WTC11 (cell line): ENCODE data around the gene OPCML. TPM values are rescaled to one million over a fixed set of nuclear protein-coding genes. Genes with fewer than 3 reads are reported as not detected.

Experiments
- ATAC-seq: fragments of 200-7000 bp; cut with Tn5 transposase; 2 replicates; pipeline ENCODE4 v1.10.0; 2021; ENCODE audit warnings: mild to moderate bottlenecking, moderate library complexity
- CTCF ChIA-PET: fragments of 300-600 bp; sonication (Branson Sonifier 250); formaldehyde crosslinking; loops from one replicate; lab custom pipeline; 2021; ENCODE audit warnings: antibody characterized with exemption; lab: Charles Lee
- POLR2A ChIA-PET: fragments of 350-600 bp; sonication (Branson Sonifier 250); formaldehyde crosslinking; loops from one replicate; lab custom pipeline; 2021; ENCODE audit warnings: antibody characterized with exemption; lab: Charles Lee
- DNase-seq: peaks from one replicate; pipeline ENCODE4 v3.0.0; 2021; ENCODE audit warnings: low spot score
- H3K27ac Mint-ChIP-seq: 2 replicates; pipeline ENCODE4 v1.8.0; 2021; ENCODE audit warnings: mixed read lengths
- H3K27me3 Mint-ChIP-seq: 2 replicates; pipeline ENCODE4 v1.8.0; 2021; ENCODE audit warnings: low read depth, mild to moderate bottlenecking, moderate library complexity, mixed read lengths
- H3K36me3 Mint-ChIP-seq: 2 replicates; pipeline ENCODE4 v1.8.0; 2021; ENCODE audit warnings: mixed read lengths
- H3K4me1 Mint-ChIP-seq: 2 replicates; pipeline ENCODE4 v1.8.0; 2022; ENCODE audit warnings: mixed read lengths
- H3K4me3 Mint-ChIP-seq: 2 replicates; pipeline ENCODE4 v1.8.0; 2021; ENCODE audit warnings: mild to moderate bottlenecking, moderate library complexity, mixed read lengths
- H3K9me3 Mint-ChIP-seq: 2 replicates; pipeline ENCODE4 v1.8.0; 2021; ENCODE audit warnings: mixed read lengths
- ATF3 ChIP-seq: sonication (generic); formaldehyde crosslinking; conservative IDR thresholded peaks from 2 replicates; pipeline ENCODE4 v1.8.1; 2022; ENCODE audit warnings: mild to moderate bottlenecking, missing genetic modification reagents
- ATF6 ChIP-seq: sonication (generic); formaldehyde crosslinking; IDR thresholded peaks from 2 replicates; pipeline ENCODE4 v1.8.1; 2023; ENCODE audit warnings: mild to moderate bottlenecking, missing genetic modification reagents
- ERG ChIP-seq: fragments of 250-450 bp; sonication (Bioruptor Pico); IDR thresholded peaks from 2 replicates; pipeline ENCODE4 v1.8.0; 2021; ENCODE audit warnings: mild to moderate bottlenecking
- FOXP1 ChIP-seq: sonication (generic); formaldehyde crosslinking; IDR thresholded peaks from 2 replicates; pipeline ENCODE4 v1.8.0; 2022; ENCODE audit warnings: missing genetic modification reagents, mild to moderate bottlenecking, moderate library complexity, borderline replicate concordance
- GRHL2 ChIP-seq: fragments of 250-450 bp; sonication (Bioruptor Pico); IDR thresholded peaks from 2 replicates; pipeline ENCODE4 v1.8.0; 2022; ENCODE audit warnings: mild to moderate bottlenecking, moderate library complexity; ENCODE audit not compliant: insufficient replicate concordance, severe bottlenecking
- IRF1 ChIP-seq: sonication (generic); formaldehyde crosslinking; IDR thresholded peaks from 2 replicates; pipeline ENCODE4 v1.8.0; 2023; ENCODE audit warnings: missing genetic modification reagents
- JAZF1 ChIP-seq: fragments of 250-450 bp; sonication (Bioruptor Pico); IDR thresholded peaks from 2 replicates; pipeline ENCODE4 v1.9.0; 2021; ENCODE audit warnings: moderate library complexity, mild to moderate bottlenecking, inconsistent platforms
- KAT7 ChIP-seq: sonication (generic); formaldehyde crosslinking; IDR thresholded peaks from 2 replicates; pipeline ENCODE4 v1.8.1; 2023; ENCODE audit warnings: missing genetic modification reagents, mild to moderate bottlenecking, borderline replicate concordance
- MLX ChIP-seq: sonication (generic); formaldehyde crosslinking; IDR thresholded peaks from 2 replicates; pipeline ENCODE4 v1.8.1; 2023; ENCODE audit warnings: mild to moderate bottlenecking, missing genetic modification reagents, moderate library complexity
- MYBL2 ChIP-seq: sonication (generic); formaldehyde crosslinking; IDR thresholded peaks from 2 replicates; pipeline ENCODE4 v1.8.1; 2023; ENCODE audit warnings: mild to moderate bottlenecking, moderate library complexity, missing genetic modification reagents
- NFE2L1 ChIP-seq: sonication (generic); formaldehyde crosslinking; IDR thresholded peaks from 2 replicates; pipeline ENCODE4 v1.8.1; 2023; ENCODE audit warnings: missing genetic modification reagents
- NR1H2 ChIP-seq: sonication (generic); formaldehyde crosslinking; IDR thresholded peaks from 2 replicates; pipeline ENCODE4 v1.9.0; 2021; ENCODE audit warnings: mild to moderate bottlenecking, moderate library complexity, missing genetic modification reagents
- NR3C1 ChIP-seq: sonication (generic); formaldehyde crosslinking; conservative IDR thresholded peaks from 2 replicates; pipeline ENCODE4 v1.8.1; 2023; ENCODE audit warnings: low read depth, mild to moderate bottlenecking, missing genetic modification reagents
- PREB ChIP-seq: sonication (generic); formaldehyde crosslinking; IDR thresholded peaks from 2 replicates; pipeline ENCODE4 v1.8.1; 2022; ENCODE audit warnings: mild to moderate bottlenecking, missing genetic modification reagents, moderate library complexity, borderline replicate concordance
- SOX15 ChIP-seq: fragments of 250-450 bp; sonication (Bioruptor Pico); IDR thresholded peaks from 2 replicates; pipeline ENCODE4 v1.9.0; 2021; ENCODE audit warnings: mild to moderate bottlenecking
- TP53 ChIP-seq: sonication (generic); formaldehyde crosslinking; IDR thresholded peaks from 2 replicates; pipeline ENCODE4 v1.8.1; 2023; ENCODE audit warnings: mild to moderate bottlenecking, missing genetic modification reagents
- ZNF138 ChIP-seq: sonication (generic); formaldehyde crosslinking; conservative IDR thresholded peaks from 2 replicates; pipeline ENCODE4 v1.8.1; 2022; ENCODE audit warnings: mild to moderate bottlenecking, moderate library complexity, missing genetic modification reagents
- ZNF396 ChIP-seq: fragments of 250-450 bp; sonication (Bioruptor Pico); IDR thresholded peaks from 2 replicates; pipeline ENCODE4 v1.8.0; 2021; ENCODE audit warnings: mild to moderate bottlenecking, moderate library complexity, borderline replicate concordance
- ZNF425 ChIP-seq: fragments of 250-450 bp; sonication (Bioruptor Pico); conservative IDR thresholded peaks from 2 replicates; pipeline ENCODE4 v1.9.0; 2021; ENCODE audit warnings: mild to moderate bottlenecking
- ZSCAN18 ChIP-seq: fragments of 250-450 bp; sonication (Bioruptor Pico); IDR thresholded peaks from 2 replicates; pipeline ENCODE4 v2.1.2; 2022; ENCODE audit warnings: mild to moderate bottlenecking, moderate library complexity
- total RNA-seq: library from RNA; stranded (reverse); gene quantifications from 3 replicates; pipeline ENCODE4 v1.2.3, GENCODE V29; 2021

The OPCML gene
- total RNA-seq, 1 experiment from 2014 or later = 1.5 TPM

GRCh38 chr11:133399855-133400625 lies 132.3 kb downstream of the OPCML start:
- peaks cover 6% of the 10 kb centered on the region; the same call in 1 of the 2 replicates for H3K36me3 Mint-ChIP-seq
- peaks cover 3% of the 10 kb centered on the region; the same call in 1 of the 2 replicates for H3K27me3 Mint-ChIP-seq
- no peak for TF ChIP-seq NR3C1
- TF ChIP-seq ZSCAN18 (CRISPR knock-in tag) = no peak
- TF ChIP-seq MLX (CRISPR knock-in tag) = no peak
- no peak for TF ChIP-seq PREB
- no peak for TF ChIP-seq NFE2L1
- TF ChIP-seq MYBL2 (CRISPR knock-in tag) = no peak
- no peak for TF ChIP-seq TP53 (CRISPR knock-in tag)
- no peak for TF ChIP-seq JAZF1 (CRISPR knock-in tag)
- TF ChIP-seq ERG = no peak
- TF ChIP-seq ATF3 (CRISPR knock-in tag) = no peak
- no peak for TF ChIP-seq NR1H2 (CRISPR knock-in tag)
- TF ChIP-seq ZNF396 (CRISPR knock-in tag) = no peak
- no peak for TF ChIP-seq FOXP1 (CRISPR knock-in tag)
- no peak for TF ChIP-seq ZNF425 (CRISPR knock-in tag)
- no peak for TF ChIP-seq IRF1 (CRISPR knock-in tag)
- peaks cover 6% of the 10 kb centered on the region for H3K4me1 Mint-ChIP-seq
- H3K27ac Mint-ChIP-seq = no peak overlapping the region
- H3K4me3 Mint-ChIP-seq = no peak overlapping the region
- ChIA-PET POLR2A (no interaction called here), CTCF (no interaction called here)
- ATAC-seq (no peak), DNase-seq (no peak)
- peaks cover 9% of the 10 kb centered on the region for H3K9me3 Mint-ChIP-seq

- ATAC-seq (no peak), DNase-seq (no peak)
- Mint-ChIP-seq H3K4me3 (no peak overlapping the region), H3K27ac (no peak overlapping the region), H3K4me1 (peaks cover 6% of the 10 kb centered on the region), H3K36me3 (peaks cover 6% of the 10 kb centered on the region; the same call in 1 of the 2 replicates), H3K9me3 (peaks cover 8% of the 10 kb centered on the region), H3K27me3 (peaks cover 3% of the 10 kb centered on the region; the same call in 1 of the 2 replicates)
- CTCF ChIA-PET = no interaction called here
- POLR2A ChIA-PET = no interaction called here
- no peak for TF ChIP-seq GRHL2
- TF ChIP-seq SOX15 (CRISPR knock-in tag) = no peak
- no peak for TF ChIP-seq ATF6 (CRISPR knock-in tag)
- TF ChIP-seq KAT7 (CRISPR knock-in tag) = no peak
- no peak for TF ChIP-seq JAZF1 (CRISPR knock-in tag)
- no peak for TF ChIP-seq ZNF138 (CRISPR knock-in tag)
- TF ChIP-seq MYBL2 (CRISPR knock-in tag) = no peak
These were observed 133.0 kb downstream of the OPCML start for GRCh38 chr11:133399294-133399693.
